ENCODE data around the gene PNISR. TPM values are rescaled to one million over a fixed set of nuclear protein-coding genes. Genes with fewer than 3 reads are reported as not detected.
A peak's percentile ranks its signal among the peaks of the same experiment; 100 is the strongest.

The PNISR gene
- total RNA-seq, 4 donors from 2014 or later: 52.3 to 101 (median 56.5) TPM

GRCh38 chr6:99402448-99402847, 22.7 kb downstream of the PNISR start:
- DNase-seq (ENCODE audit: low spot score in 2 of 2): no peak
- 82 to 91% methylated on average over 5 of the region's 5 CpGs for WGBS, 2 donors
- no peak for TF ChIP-seq POLR2A (IDR thresholded peaks at IDR 0.05)
- no peak for TF ChIP-seq CTCF (IDR thresholded peaks at IDR 0.05)
- H3K4me3 ChIP-seq (ENCODE audit: low read depth, poor library complexity, severe bottlenecking): no peak overlapping the region
- intact Hi-C loops (cut with DNase I; ENCODE audit: low total_unique reads): no loop called here

- H3K4me3 ChIP-seq (ENCODE audit: low read depth, poor library complexity, severe bottlenecking): no peak overlapping the region
Measured at GRCh38 chr6:99397287-99397686, 27.8 kb downstream of the PNISR start.

GRCh38 chr6:99393698-99394531, 31.2 kb downstream of the PNISR start, which contains the start of gene COQ3:
Gene COQ3 (minus strand): TSS chr6:99394195. CDS start chr6:99394179, 16 bp downstream.
- intact Hi-C loops (cut with DNase I; ENCODE audit: low total_unique reads): no loop called here
- 12 to 13% methylated on average over 51 of the region's 56 CpGs for WGBS, 2 donors
- H3K4me3 ChIP-seq (ENCODE audit: low read depth, poor library complexity, severe bottlenecking): peak within 1 kb of the TSS; percentile 48
- TF ChIP-seq POLR2A (IDR thresholded peaks at IDR 0.05) (no peak), CTCF (IDR thresholded peaks at IDR 0.05) (no peak)
- peak; percentile 28 to 90 for DNase-seq (ENCODE audit: low spot score in 2 of 2)

More at GRCh38 chr6:99397287-99397686, 27.8 kb downstream of the PNISR start:
- DNase-seq (ENCODE audit: low spot score in 2 of 2): no peak
- intact Hi-C loops (cut with DNase I; ENCODE audit: low total_unique reads): no loop called here
- TF ChIP-seq POLR2A (IDR thresholded peaks at IDR 0.05) (no peak), CTCF (IDR thresholded peaks at IDR 0.05) (no peak)
- 100% methylated on average over 1 of the region's 1 CpG for WGBS, 2 donors

GRCh38 chr6:99393366-99393697, 31.8 kb downstream of the PNISR start:
- H3K4me3 ChIP-seq (ENCODE audit: low read depth, poor library complexity, severe bottlenecking): peak overlapping the region; percentile 48
- DNase-seq (ENCODE audit: low spot score in 2 of 2): no peak
- TF ChIP-seq POLR2A (IDR thresholded peaks at IDR 0.05) (no peak), CTCF (IDR thresholded peaks at IDR 0.05) (no peak)
- WGBS, 2 donors: 15 to 20% methylated on average over 2 of the region's 2 CpGs
- intact Hi-C loops (cut with DNase I; ENCODE audit: low total_unique reads): no loop called here

- no peak for DNase-seq (ENCODE audit: low spot score in 2 of 2)
- WGBS, 2 donors: 90 to 98% methylated on average over 3 of the region's 3 CpGs
- TF ChIP-seq POLR2A (IDR thresholded peaks at IDR 0.05) (no peak), CTCF (IDR thresholded peaks at IDR 0.05) (no peak)
- intact Hi-C loops (cut with DNase I; ENCODE audit: low total_unique reads): no loop called here
- H3K4me3 ChIP-seq (ENCODE audit: low read depth, poor library complexity, severe bottlenecking): no peak overlapping the region
Measured at GRCh38 chr6:99390896-99391295, 34.2 kb downstream of the PNISR start.

Data from lower leg skin (tissue), 4 donors.